SU-DHL-6 (cell line): Measurements from ENCODE around the gene GIPC2.

Source experiments
- EZH2phosphoT487 ChIP-seq: fragments of 200-600 bp; sonication (generic), shearing (Covaris generic); conservative IDR thresholded peaks from 2 replicates; pipeline ENCODE4 v1.6.1; 2018; ENCODE audit warnings: mild to moderate bottlenecking, antibody characterized with exemption, low read length, moderate library complexity, mixed read lengths
- TF ChIP-seq, protein P1 (sequence below): fragments of 200-600 bp; sonication (generic); IDR thresholded peaks from one replicate; pipeline ENCODE4 v1.5.1; 2017; ENCODE audit warnings: antibody characterized with exemption, mild to moderate bottlenecking, low read length, moderate library complexity; ENCODE audit not compliant: insufficient read depth, poor library complexity, severe bottlenecking

DNA sequence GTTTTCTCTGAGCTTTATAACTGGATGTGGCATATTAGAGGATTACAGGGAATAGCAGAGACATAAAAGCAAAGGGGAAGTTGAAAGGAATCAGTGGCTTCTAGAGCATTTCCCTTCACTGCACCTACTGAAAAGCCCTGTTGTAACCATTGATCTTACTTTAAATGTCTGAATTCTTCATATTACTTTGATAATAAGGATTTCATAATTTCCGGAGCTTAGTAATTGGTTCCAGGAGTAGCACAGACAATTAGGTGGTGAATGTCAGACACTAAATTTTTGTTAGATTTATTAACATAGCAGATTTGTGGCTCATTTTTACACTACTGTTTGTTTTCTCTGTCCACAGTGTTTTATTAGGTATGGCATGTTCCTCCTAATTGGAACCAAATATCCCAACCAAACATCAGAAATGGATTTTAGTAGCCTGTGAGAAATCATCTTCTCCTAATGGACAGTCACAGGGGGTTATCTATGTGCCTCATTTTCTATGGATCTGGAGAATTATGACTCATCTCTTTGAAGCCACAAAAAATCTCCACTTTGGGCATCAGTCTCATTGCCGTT lies 100.5 kb downstream of the GIPC2 start:
- TF ChIP-seq, protein P1, sequence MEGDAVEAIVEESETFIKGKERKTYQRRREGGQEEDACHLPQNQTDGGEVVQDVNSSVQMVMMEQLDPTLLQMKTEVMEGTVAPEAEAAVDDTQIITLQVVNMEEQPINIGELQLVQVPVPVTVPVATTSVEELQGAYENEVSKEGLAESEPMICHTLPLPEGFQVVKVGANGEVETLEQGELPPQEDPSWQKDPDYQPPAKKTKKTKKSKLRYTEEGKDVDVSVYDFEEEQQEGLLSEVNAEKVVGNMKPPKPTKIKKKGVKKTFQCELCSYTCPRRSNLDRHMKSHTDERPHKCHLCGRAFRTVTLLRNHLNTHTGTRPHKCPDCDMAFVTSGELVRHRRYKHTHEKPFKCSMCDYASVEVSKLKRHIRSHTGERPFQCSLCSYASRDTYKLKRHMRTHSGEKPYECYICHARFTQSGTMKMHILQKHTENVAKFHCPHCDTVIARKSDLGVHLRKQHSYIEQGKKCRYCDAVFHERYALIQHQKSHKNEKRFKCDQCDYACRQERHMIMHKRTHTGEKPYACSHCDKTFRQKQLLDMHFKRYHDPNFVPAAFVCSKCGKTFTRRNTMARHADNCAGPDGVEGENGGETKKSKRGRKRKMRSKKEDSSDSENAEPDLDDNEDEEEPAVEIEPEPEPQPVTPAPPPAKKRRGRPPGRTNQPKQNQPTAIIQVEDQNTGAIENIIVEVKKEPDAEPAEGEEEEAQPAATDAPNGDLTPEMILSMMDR = no peak
- no peak for TF ChIP-seq EZH2phosphoT487
